Neural progenitor cell (in vitro differentiated cells): ENCODE results near the gene ENAH.

ENCODE experiments used
- EZH2 ChIP-seq: fragments of 200-600 bp; sonication (generic); IDR thresholded peaks from 2 replicates; pipeline ENCODE4 v1.6.1; 2017; ENCODE audit warnings: antibody characterized with exemption, mild to moderate bottlenecking, moderate library complexity
- TF ChIP-seq, protein P1 (sequence below): fragments of 200-600 bp; sonication (generic); IDR thresholded peaks from 2 replicates; pipeline ENCODE4 v1.5.1; 2017; ENCODE audit warnings: antibody characterized with exemption, mild to moderate bottlenecking

DNA sequence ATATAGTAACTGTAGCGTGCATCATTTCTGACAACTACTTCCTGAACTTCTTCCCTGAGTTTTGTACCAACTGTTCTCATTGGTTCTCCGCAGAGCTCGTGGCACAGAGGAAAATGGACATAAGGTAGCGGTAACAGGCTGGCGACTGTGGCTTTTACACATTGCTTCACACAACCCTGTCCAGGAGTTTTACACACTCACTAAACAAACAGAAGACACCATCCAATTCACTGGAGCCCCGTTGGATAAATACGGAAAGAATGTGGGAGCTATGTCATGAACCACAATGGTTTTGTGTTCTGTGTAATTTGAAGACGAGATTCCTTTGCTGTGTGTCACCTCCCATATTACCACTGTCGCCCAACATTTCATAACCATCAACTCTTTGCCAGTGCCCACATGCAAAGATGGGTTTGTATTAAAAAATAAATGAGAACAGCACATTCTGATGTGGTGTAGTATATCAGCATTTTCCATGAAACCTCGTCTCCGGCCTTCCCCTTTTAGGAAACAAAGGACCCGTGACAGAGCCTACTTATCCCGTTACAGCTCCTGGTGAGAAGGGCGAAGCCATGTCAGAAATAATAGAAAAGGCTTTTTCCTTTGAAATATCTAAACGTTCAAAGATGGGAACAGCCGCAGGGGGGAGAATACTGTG is 47.4 kb upstream of the ENAH start:
- no peak for TF ChIP-seq EZH2
- TF ChIP-seq, protein P1, sequence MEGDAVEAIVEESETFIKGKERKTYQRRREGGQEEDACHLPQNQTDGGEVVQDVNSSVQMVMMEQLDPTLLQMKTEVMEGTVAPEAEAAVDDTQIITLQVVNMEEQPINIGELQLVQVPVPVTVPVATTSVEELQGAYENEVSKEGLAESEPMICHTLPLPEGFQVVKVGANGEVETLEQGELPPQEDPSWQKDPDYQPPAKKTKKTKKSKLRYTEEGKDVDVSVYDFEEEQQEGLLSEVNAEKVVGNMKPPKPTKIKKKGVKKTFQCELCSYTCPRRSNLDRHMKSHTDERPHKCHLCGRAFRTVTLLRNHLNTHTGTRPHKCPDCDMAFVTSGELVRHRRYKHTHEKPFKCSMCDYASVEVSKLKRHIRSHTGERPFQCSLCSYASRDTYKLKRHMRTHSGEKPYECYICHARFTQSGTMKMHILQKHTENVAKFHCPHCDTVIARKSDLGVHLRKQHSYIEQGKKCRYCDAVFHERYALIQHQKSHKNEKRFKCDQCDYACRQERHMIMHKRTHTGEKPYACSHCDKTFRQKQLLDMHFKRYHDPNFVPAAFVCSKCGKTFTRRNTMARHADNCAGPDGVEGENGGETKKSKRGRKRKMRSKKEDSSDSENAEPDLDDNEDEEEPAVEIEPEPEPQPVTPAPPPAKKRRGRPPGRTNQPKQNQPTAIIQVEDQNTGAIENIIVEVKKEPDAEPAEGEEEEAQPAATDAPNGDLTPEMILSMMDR, result no peak
